ENCODE measurements around the gene FAM89B.

The FAM89B gene

GRCh38 chr11:65575568-65576231, 3.4 kb downstream of the FAM89B start, which contains the start of gene EHBP1L1:
Gene EHBP1L1 (plus strand): TSS chr11:65576053. CDS start chr11:65576303, 250 bp downstream.
- DNase-seq = no peak

GRCh38 chr11:65576232-65576866, 4.0 kb downstream of the FAM89B start:
- no peak for DNase-seq

- no peak for DNase-seq
Measured at GRCh38 chr11:65576867-65577755, 4.8 kb downstream of the FAM89B start.

GRCh38 chr11:65577756-65578109, 5.4 kb downstream of the FAM89B start:
- no peak for DNase-seq

GRCh38 chr11:65578134-65578533, 5.8 kb downstream of the FAM89B start:
- no peak for DNase-seq

- no peak for DNase-seq
Measured at GRCh38 chr11:65578667-65579066, 6.3 kb downstream of the FAM89B start.

GRCh38 chr11:65579291-65579690, 7.0 kb downstream of the FAM89B start:
- DNase-seq = no peak

- DNase-seq = no peak
Measured at GRCh38 chr11:65580031-65580692, 7.8 kb downstream of the FAM89B start.

- no peak for DNase-seq
Measured at GRCh38 chr11:65580756-65581155, 8.4 kb downstream of the FAM89B start.

- DNase-seq = no peak
Measured at GRCh38 chr11:65581928-65582327, 9.6 kb downstream of the FAM89B start.

GRCh38 chr11:65583589-65583988, 11.3 kb downstream of the FAM89B start:
- no peak for DNase-seq

GRCh38 chr11:65584106-65584505, 11.8 kb downstream of the FAM89B start:
- DNase-seq = no peak

GRCh38 chr11:65584723-65585171, 12.4 kb downstream of the FAM89B start:
- no peak for DNase-seq

GRCh38 chr11:65585396-65586246, 13.3 kb downstream of the FAM89B start:
- peak; percentile 49 for DNase-seq

GRCh38 chr11:65586247-65586630, 13.9 kb downstream of the FAM89B start:
- no peak for DNase-seq

GRCh38 chr11:65586676-65587075, 14.3 kb downstream of the FAM89B start:
- DNase-seq = no peak

- DNase-seq = no peak
Measured at GRCh38 chr11:65588199-65589054, 16.1 kb downstream of the FAM89B start.

GRCh38 chr11:65589444-65590239, 17.3 kb downstream of the FAM89B start:
- no peak for DNase-seq

- DNase-seq = peak; percentile 54
Measured at GRCh38 chr11:65590240-65590738, 18.0 kb downstream of the FAM89B start.

Data from NCI-H1105 treated with DMSO at 0.1 percent for 48 hours (cell line).